Iris pigment epithelial cell (primary cell): ENCODE results near the gene KHK.
A peak's percentile ranks its signal among the peaks of the same experiment; 100 is the strongest.

Source experiments
- DNase-seq: peaks from one replicate; pipeline ENCODE4 v3.0.0-alpha.2; 2011; ENCODE audit warnings: low read depth

KHK gene

GRCh38 chr2:27128668-27129571 is 42.3 kb downstream of the KHK start:
- no peak for DNase-seq

- DNase-seq, result no peak
These were observed 43.8 kb downstream of the KHK start for GRCh38 chr2:27130396-27130795.

- no peak for DNase-seq
These were observed 44.9 kb downstream of the KHK start for GRCh38 chr2:27131429-27131828.

GRCh38 chr2:27133195-27133875 is 46.8 kb downstream of the KHK start:
- no peak for DNase-seq

- DNase-seq, result peak; percentile 91
These were observed 47.6 kb downstream of the KHK start, which contains the start of gene PREB for GRCh38 chr2:27133905-27134780. TSS of gene PREB (minus strand) at chr2:27134636. CDS start at chr2:27134421, 215 bp downstream.

GRCh38 chr2:27134781-27135477 is 48.4 kb downstream of the KHK start:
- no peak for DNase-seq

- DNase-seq, result no peak
These were observed 48.9 kb downstream of the KHK start for GRCh38 chr2:27135478-27135955.

- DNase-seq, result no peak
These were observed 50.2 kb downstream of the KHK start for GRCh38 chr2:27136751-27137150.

- no peak for DNase-seq
These were observed 50.9 kb downstream of the KHK start for GRCh38 chr2:27137322-27137935.

GRCh38 chr2:27138111-27138510 is 51.5 kb downstream of the KHK start:
- DNase-seq, result no peak

- DNase-seq, result no peak
These were observed 52.7 kb downstream of the KHK start, which contains the start of gene PRR30 for GRCh38 chr2:27139310-27139709. TSS of gene PRR30 (minus strand) at chr2:27139410. CDS start at chr2:27138329, 1,081 bp downstream.

GRCh38 chr2:27143285-27143684 is 56.7 kb downstream of the KHK start:
- DNase-seq, result no peak

- DNase-seq, result no peak
These were observed 59.1 kb downstream of the KHK start for GRCh38 chr2:27145682-27146081.

GRCh38 chr2:27147935-27148334 is 61.4 kb downstream of the KHK start:
- DNase-seq, result no peak

GRCh38 chr2:27148801-27149439 is 62.3 kb downstream of the KHK start, which contains the start of gene TCF23:
TSS of gene TCF23 (plus strand) at chr2:27149004. CDS start at chr2:27149134, 130 bp downstream.
- no peak for DNase-seq

- DNase-seq, result no peak
These were observed 63.2 kb downstream of the KHK start for GRCh38 chr2:27149570-27150405.
